Stomach (tissue), 9 donors: Measurements from ENCODE around the gene TECR. TPM values are rescaled to one million over a fixed set of nuclear protein-coding genes. Genes with fewer than 3 reads are reported as not detected.
A peak's percentile ranks its signal among the peaks of the same experiment; 100 is the strongest.

ENCODE experiments used
- DNase-seq, 2 donors: peaks; one replicate each; pipeline versions ENCODE4 v3.0.0 to v3.0.0-alpha.2; 2013 to 2019
- H3K27ac ChIP-seq, 5 donors: fragments of 200-600 bp in 4 of 5; sonication (generic) in 4 of 5; one replicate each; pipeline ENCODE4 v1.5.1; 2013 to 2019; ENCODE audit warnings: mild to moderate bottlenecking in 1 of 5, moderate library complexity in 1 of 5
- H3K27me3 ChIP-seq, 3 donors: fragments of 200-600 bp; sonication (generic); one replicate each; pipeline ENCODE4 v1.5.1; 2017 to 2019; ENCODE audit warnings: mixed run types in 1 of 3
- H3K36me3 ChIP-seq, 4 donors: fragments of 200-600 bp; sonication (generic); 1 replicate in 3 of 4; 2 replicates in 1 of 4; pipeline ENCODE4 v1.5.1; 2016 to 2019
- H3K4me1 ChIP-seq, 4 donors: fragments of 200-600 bp; sonication (generic); one replicate each; pipeline ENCODE4 v1.5.1; 2016 to 2019
- H3K4me3 ChIP-seq, 4 donors: fragments of 200-600 bp; sonication (generic) in 3 of 4; one replicate each; pipeline ENCODE4 v1.5.1; 2016 to 2019; ENCODE audit warnings: mild to moderate bottlenecking in 1 of 4
- H3K9me3 ChIP-seq, 4 donors: fragments of 200-600 bp; sonication (generic); one replicate each; pipeline ENCODE4 v1.5.1; 2016 to 2019
- CTCF ChIP-seq, 7 experiments: fragments of 450-650 bp in 4 of 7; fragments of 200-600 bp in 3 of 7; sonication (generic) in 3 of 7; IDR thresholded peaks; one replicate each; pipeline ENCODE4 v1.5.1; 2016 to 2019; ENCODE audit warnings: antibody characterized with exemption in 7 of 7, control low read depth in 2 of 7, mild to moderate bottlenecking in 1 of 7
- EP300 ChIP-seq: sonication (generic); formaldehyde crosslinking; IDR thresholded peaks from one replicate; pipeline ENCODE4 v1.6.1; 2017; ENCODE audit warnings: antibody characterized with exemption
- POLR2A ChIP-seq, 4 donors: fragments of 450-650 bp; IDR thresholded peaks; one replicate each; pipeline ENCODE4 v1.6.1; 2016; ENCODE audit warnings: antibody characterized with exemption in 4 of 4, control low read depth in 2 of 4, mild to moderate bottlenecking in 1 of 4, moderate library complexity in 1 of 4
- POLR2AphosphoS5 ChIP-seq, 3 donors: sonication (generic); formaldehyde crosslinking; IDR thresholded peaks; one replicate each; pipeline ENCODE4 v1.6.1; 2016; ENCODE audit warnings: antibody characterized with exemption in 3 of 3
- WGBS, 5 donors: extraction: QIAGEN DNeasy Blood & Tissue Kit in 3 of 5; methylation state at CpG; one replicate each; pipeline versions ENCODE4 v1.1.5 to v1.1.7; 2013 to 2018; 5-methylcytosine and 5-hydroxymethylcytosine counted together
- intact Hi-C: fragments of 100-400 bp; cut with DNase I; formaldehyde crosslinking; loops from one replicate; pipeline ENCODE4 v1.15.1; 2023; ENCODE audit warnings: low total_unique reads
- polyA plus RNA-seq, 3 donors: library from polyadenylated mRNA; stranded (reverse); fragments of 200-250 nt; gene quantifications; one replicate each; pipeline ENCODE4 v1.2.3, GENCODE V29; 2013
- total RNA-seq, 5 donors: library from RNA; depleted of rRNA; stranded (reverse); fragments of >200 nt; gene quantifications; one replicate each; pipeline versions ENCODE4 v1.1.0 to v1.2.3, GENCODE V29; 2014 to 2016
- donor health status: healthy with polysubstance abuse.
- donor health status: Bipolar disorder and iron deficiency.
- donor health status: healthy.

TECR gene
- total and polyA plus RNA-seq, 8 donors = 10.5 to 266 (median 72.9) TPM

GRCh38 chr19:14553042-14553938 is 23.9 kb downstream of the TECR start:
- H3K4me1 ChIP-seq = peaks cover 14 to 53% (median 29%) of the 10 kb centered on the region in 4 donors
- no peak for DNase-seq
- H3K27ac ChIP-seq = no peak overlapping the region
- no peaks in the 10 kb centered on the region for H3K27me3 ChIP-seq
- H3K36me3 ChIP-seq = peaks cover 6 to 32% (median 21%) of the 10 kb centered on the region in 4 donors
- intact Hi-C loops = no loop called here
- WGBS, 5 donors = 87 to 93% (median 89%) methylated on average over 28 to 35 of the region's 35 CpGs
- H3K9me3 ChIP-seq = no peaks in the 10 kb centered on the region
- TF ChIP-seq EP300 (no peak), CTCF (IDR thresholded peaks at IDR 0.05) (no peak), POLR2A (IDR thresholded peaks at IDR 0.05) (no peak), POLR2AphosphoS5 (IDR thresholded peaks at IDR 0.05) (no peak)
- no peak overlapping the region for H3K4me3 ChIP-seq

- no peak for DNase-seq
- Histone ChIP-seq H3K27me3 (no peaks in the 10 kb centered on the region), H3K27ac (no peak overlapping the region), H3K36me3 (peaks cover 6 to 27% (median 18%) of the 10 kb centered on the region in 4 donors), H3K4me1 (peaks cover 14 to 53% (median 31%) of the 10 kb centered on the region in 4 donors), H3K4me3 (no peak overlapping the region), H3K9me3 (no peaks in the 10 kb centered on the region)
- 73 to 100% (median 86%) methylated on average over 1 to 9 of the region's 9 CpGs for WGBS, 5 donors
- no peak for TF ChIP-seq POLR2A (IDR thresholded peaks at IDR 0.05)
- no peak for TF ChIP-seq EP300
- no peak for TF ChIP-seq CTCF (IDR thresholded peaks at IDR 0.05)
- no peak for TF ChIP-seq POLR2AphosphoS5 (IDR thresholded peaks at IDR 0.05)
- intact Hi-C loops = no loop called here
Measured at GRCh38 chr19:14553939-14554243, 24.5 kb downstream of the TECR start.

GRCh38 chr19:14554382-14554812 is 25.0 kb downstream of the TECR start:
- no peaks in the 10 kb centered on the region for H3K27me3 ChIP-seq
- TF ChIP-seq CTCF (IDR thresholded peaks at IDR 0.05) (no peak), EP300 (no peak), POLR2A (IDR thresholded peaks at IDR 0.05) (no peak), POLR2AphosphoS5 (IDR thresholded peaks at IDR 0.05) (no peak)
- 58 to 82% (median 63%) methylated on average over 5 to 6 of the region's 6 CpGs for WGBS, 5 donors
- H3K4me3 ChIP-seq = no peak overlapping the region
- no peaks in the 10 kb centered on the region for H3K9me3 ChIP-seq
- intact Hi-C loops = no loop called here
- peaks cover 14 to 53% (median 31%) of the 10 kb centered on the region in 4 donors for H3K4me1 ChIP-seq
- H3K27ac ChIP-seq = no peak overlapping the region
- DNase-seq = peak in 1 of 2 donors; percentile 58
- H3K36me3 ChIP-seq = peaks cover 6 to 23% (median 14%) of the 10 kb centered on the region in 4 donors

GRCh38 chr19:14555918-14556661 is 26.7 kb downstream of the TECR start:
- Histone ChIP-seq H3K27me3 (no peaks in the 10 kb centered on the region), H3K4me1 (peaks cover 10 to 51% (median 37%) of the 10 kb centered on the region in 4 donors), H3K27ac (peak overlapping the region in 1 of 5 donors; percentile 6), H3K4me3 (peak overlapping the region in 2 of 4 donors; percentile 9 to 20), H3K9me3 (no peaks in the 10 kb centered on the region), H3K36me3 (peaks cover 0 to 11% (median 7%) of the 10 kb centered on the region in 4 donors)
- no peak for DNase-seq
- WGBS, 5 donors = 72 to 78% (median 75%) methylated on average over 12 of the region's 12 CpGs
- TF ChIP-seq POLR2AphosphoS5 (IDR thresholded peaks at IDR 0.05) (no peak), EP300 (no peak), CTCF (IDR thresholded peaks at IDR 0.05) (no peak), POLR2A (IDR thresholded peaks at IDR 0.05) (no peak)
- intact Hi-C loops = no loop called here
